Common myeloid progenitor, CD34-positive (primary cell): ENCODE data around the gene TCP11. TPM values are rescaled to one million over a fixed set of nuclear protein-coding genes. Genes with fewer than 3 reads are reported as not detected.

Experiments used
- CTCF ChIA-PET: fragments of 350-600 bp; sonication (Branson Sonifier 250); formaldehyde crosslinking; loops from one replicate; lab custom pipeline; 2021; ENCODE audit warnings: antibody characterized with exemption; lab: Charles Lee
- POLR2A ChIA-PET: fragments of 350-600 bp; sonication (Branson Sonifier 250); formaldehyde crosslinking; loops from one replicate; lab custom pipeline; 2021; ENCODE audit warnings: antibody characterized with exemption; lab: Charles Lee
- DNase-seq, 3 donors: peaks; one replicate each; pipeline versions ENCODE4 v3.0.0 to v3.0.0-alpha.2; 2013
- H3K27ac ChIP-seq, 2 experiments: 1 replicate in 1 of 2; 2 replicates in 1 of 2; pipeline ENCODE4 v1.7.0; 2013; ENCODE audit warnings: inconsistent platforms in 2 of 2, low read length in 2 of 2, mild to moderate bottlenecking in 2 of 2, low read depth in 1 of 2, moderate library complexity in 1 of 2; ENCODE audit not compliant: severe bottlenecking in 2 of 2, insufficient read depth in 1 of 2, poor library complexity in 1 of 2
- H3K27me3 ChIP-seq, 5 experiments: replicated peaks in 2 of 5; 1 replicate in 3 of 5; 2 replicates in 2 of 5; pipeline versions ENCODE4 v1.6.1 to v1.7.0; 2013; ENCODE audit warnings: low read length in 4 of 5, mild to moderate bottlenecking in 2 of 5, moderate library complexity in 2 of 5, inconsistent platforms in 1 of 5; ENCODE audit not compliant: insufficient read depth in 5 of 5, control insufficient read depth in 4 of 5
- H3K36me3 ChIP-seq, 4 experiments: 1 replicate in 2 of 4; 2 replicates in 2 of 4; pipeline versions ENCODE4 v1.6.1 to v1.7.0; 2013; ENCODE audit warnings: low read length in 3 of 4, control low read depth in 1 of 4, mild to moderate bottlenecking in 1 of 4; ENCODE audit not compliant: control insufficient read depth in 4 of 4, insufficient read depth in 4 of 4
- H3K4me1 ChIP-seq, 4 experiments: 1 replicate in 3 of 4; 2 replicates in 1 of 4; pipeline versions ENCODE4 v1.6.1 to v1.7.1; 2013; ENCODE audit warnings: low read length in 3 of 4, mild to moderate bottlenecking in 3 of 4, control low read depth in 1 of 4, inconsistent platforms in 1 of 4, moderate library complexity in 1 of 4; ENCODE audit not compliant: control insufficient read depth in 4 of 4, insufficient read depth in 4 of 4; ENCODE audit errors: control extremely low read depth in 1 of 4
- H3K4me3 ChIP-seq, 7 experiments: 1 replicate in 4 of 7; 2 replicates in 3 of 7; pipeline versions ENCODE4 v1.5.1 to v1.7.0; 2013; ENCODE audit warnings: mild to moderate bottlenecking in 7 of 7, low read length in 6 of 7, moderate library complexity in 6 of 7, inconsistent platforms in 2 of 7, low read depth in 2 of 7, control low read depth in 1 of 7; ENCODE audit not compliant: insufficient read depth in 4 of 7, control insufficient read depth in 1 of 7; ENCODE audit errors: extremely low read depth in 1 of 7
- H3K9me3 ChIP-seq, 5 experiments: 1 replicate in 4 of 5; 2 replicates in 1 of 5; pipeline versions ENCODE4 v1.6.1 to v1.7.1; 2013; ENCODE audit warnings: low read length in 4 of 5, mild to moderate bottlenecking in 2 of 5, inconsistent platforms in 1 of 5, low read depth in 1 of 5, moderate library complexity in 1 of 5; ENCODE audit not compliant: control insufficient read depth in 4 of 5, insufficient read depth in 2 of 5; ENCODE audit errors: control extremely low read depth in 1 of 5
- WGBS: methylation state at CpG from one replicate; pipeline ENCODE4 v1.1.5; 2013; ENCODE audit not compliant: insufficient coverage; 5-methylcytosine and 5-hydroxymethylcytosine counted together
- polyA plus RNA-seq: library from polyadenylated mRNA; unstranded; fragments of 120-200 nt; gene quantifications from one replicate; pipeline ENCODE4 v1.2.1, GENCODE V29; 2013

The TCP11 gene
- polyA plus RNA-seq: 0.48 TPM

GRCh38 chr6:35141007-35141655 is at the start of gene TCP11:
Gene TCP11 (minus strand): TSS chr6:35141339. CDS start chr6:35140870, 469 bp downstream.
- Histone ChIP-seq H3K4me3 (peak within 1 kb of the TSS in 3 of 7 experiments; percentile 50 to 59 (median 55)), H3K4me1 (peaks cover 0 to 21% (median 13%) of the 10 kb centered on the region in 4 experiments), H3K27ac (no peak within 1 kb of the TSS), H3K36me3 (no peaks in the 10 kb centered on the region), H3K27me3 (no peaks in the 10 kb centered on the region), H3K9me3 (no peaks in the 10 kb centered on the region)
- peak; percentile 32 to 75 (median 68) for DNase-seq
- 23% methylated on average over 58 of the region's 69 CpGs for WGBS
- ChIA-PET CTCF (interaction anchor here (1.0 to 5.7 kb wide), 3 partner anchors 148 to 161 kb away, joined by 3 to 95 read pairs (median 7); no protein-coding TSS in a partner anchor), POLR2A (no interaction called here)

DNA sequence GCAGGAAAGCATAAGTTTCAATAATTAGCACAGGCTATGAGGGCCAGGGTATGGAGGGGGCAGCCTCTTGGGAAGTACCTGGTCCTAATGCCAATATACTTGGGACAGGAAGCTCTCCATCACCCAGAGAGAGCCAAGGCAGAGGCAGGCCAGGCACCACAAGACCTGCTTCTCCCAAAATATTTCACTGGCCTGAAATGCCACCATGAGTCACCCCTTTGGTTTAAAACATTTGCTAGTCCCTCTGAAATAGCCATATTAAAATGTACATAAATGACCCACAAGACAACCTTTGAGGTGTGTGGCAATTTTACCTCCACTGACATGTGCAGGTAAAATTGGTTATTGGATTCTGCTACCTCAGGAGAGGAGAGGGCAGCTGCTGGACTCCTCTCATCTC is 49.2 kb upstream of the TCP11 start:
- Histone ChIP-seq H3K27me3 (peaks cover 0 to 7% (median 0%) of the 10 kb centered on the region in 5 experiments), H3K27ac (no peak overlapping the region), H3K4me3 (no peak overlapping the region), H3K4me1 (no peaks in the 10 kb centered on the region), H3K36me3 (no peaks in the 10 kb centered on the region), H3K9me3 (no peaks in the 10 kb centered on the region)
- DNase-seq: no peak
- ChIA-PET CTCF (interaction anchor here (1.8 to 2.4 kb wide), 3 partner anchors 13 to 17 kb away, joined by 4 to 7 read pairs (median 6); no protein-coding TSS in a partner anchor), POLR2A (interaction anchor here (0.6 kb wide), 1 partner anchor 15 kb away, joined by 3 read pairs; no protein-coding TSS in a partner anchor)

DNA sequence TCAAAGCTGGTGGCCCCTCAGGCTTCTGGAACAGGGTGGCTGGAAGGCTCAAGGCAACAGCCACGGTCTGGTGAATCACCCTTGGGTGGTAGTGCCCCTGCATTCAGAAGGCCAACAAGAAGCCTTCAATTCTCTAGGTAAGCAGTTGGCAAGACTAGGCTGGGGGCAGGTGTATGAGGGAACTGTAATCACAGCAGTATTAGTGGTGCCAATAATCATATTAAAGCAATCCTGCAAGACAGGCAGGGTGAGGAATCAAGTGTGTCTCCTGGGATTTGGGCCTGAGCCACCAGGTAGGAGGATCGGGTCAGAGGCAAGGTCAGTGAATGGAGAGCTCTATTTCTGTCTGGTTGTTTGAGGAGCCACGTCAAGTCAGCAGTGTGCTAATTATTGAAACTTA is 47.7 kb upstream of the TCP11 start:
- CTCF ChIA-PET: interaction anchor here (0.9 to 1.4 kb wide), 2 partner anchors 15 to 42 kb away, joined by 3 to 4 read pairs; no protein-coding TSS in a partner anchor

GRCh38 chr6:35186571-35186970 is 45.4 kb upstream of the TCP11 start:
- H3K4me1 ChIP-seq: peaks cover 0 to 3% (median 0%) of the 10 kb centered on the region in 4 experiments
- no peak overlapping the region for H3K27ac ChIP-seq
- H3K36me3 ChIP-seq: no peaks in the 10 kb centered on the region
- ChIA-PET CTCF (interaction anchor here (0.5 to 2.2 kb wide), 3 partner anchors 54 to 129 kb away, joined by 3 to 7 read pairs (median 5); no protein-coding TSS in a partner anchor), POLR2A (interaction anchor here (0.7 kb wide), 1 partner anchor 15 kb away, joined by 3 read pairs; no protein-coding TSS in a partner anchor)
- no peaks in the 10 kb centered on the region for H3K9me3 ChIP-seq
- 100% methylated on average over 1 of the region's 2 CpGs for WGBS
- H3K4me3 ChIP-seq: no peak overlapping the region
- H3K27me3 ChIP-seq: peaks cover 0 to 10% (median 5%) of the 10 kb centered on the region in 5 experiments
- DNase-seq: no peak

More for the DNA sequence above, 47.7 kb upstream of the TCP11 start:
- DNase-seq: no peak
- Histone ChIP-seq H3K27me3 (peaks cover 0 to 7% (median 0%) of the 10 kb centered on the region in 5 experiments), H3K4me3 (no peak overlapping the region), H3K27ac (no peak overlapping the region), H3K9me3 (no peaks in the 10 kb centered on the region), H3K4me1 (peaks cover 0 to 3% (median 0%) of the 10 kb centered on the region in 4 experiments), H3K36me3 (no peaks in the 10 kb centered on the region)
- POLR2A ChIA-PET: no interaction called here
- WGBS: 100% methylated on average over 1 of the region's 3 CpGs

DNA sequence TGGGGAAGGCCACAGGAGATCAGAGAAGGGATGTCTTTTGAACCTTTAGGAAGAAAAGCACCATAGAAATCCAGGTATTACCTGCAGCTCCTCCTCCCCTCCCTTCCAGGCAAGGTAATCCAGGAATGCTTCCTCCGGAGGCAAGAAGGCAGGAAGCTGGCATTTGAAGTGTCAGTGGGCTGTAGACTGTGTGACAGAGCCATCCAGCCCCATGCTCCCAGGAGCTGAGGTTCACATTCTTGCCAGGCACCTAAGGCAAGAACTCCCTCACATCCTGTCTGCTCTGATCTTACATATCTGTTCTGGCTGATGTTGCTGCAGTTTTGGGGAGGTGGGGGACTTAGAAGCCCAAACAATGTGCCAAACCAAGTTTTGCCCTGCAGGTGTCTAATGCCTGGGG is 44.8 kb upstream of the TCP11 start:
- DNase-seq: no peak
- peaks cover 0 to 3% (median 0%) of the 10 kb centered on the region in 4 experiments for H3K4me1 ChIP-seq
- H3K27ac ChIP-seq: no peak overlapping the region
- peaks cover 0 to 10% (median 5%) of the 10 kb centered on the region in 5 experiments for H3K27me3 ChIP-seq
- no peaks in the 10 kb centered on the region for H3K36me3 ChIP-seq
- CTCF ChIA-PET: interaction anchor here (0.5 to 2.2 kb wide), 2 partner anchors 54 to 130 kb away, joined by 3 to 5 read pairs; no protein-coding TSS in a partner anchor
- POLR2A ChIA-PET: interaction anchor here (0.7 kb wide), 1 partner anchor 14 kb away, joined by 3 read pairs; no protein-coding TSS in a partner anchor
- WGBS: no CpG with 5 or more reads among the region's 1 CpG
- no peaks in the 10 kb centered on the region for H3K9me3 ChIP-seq
- H3K4me3 ChIP-seq: no peak overlapping the region

GRCh38 chr6:35185302-35185681 is 44.2 kb upstream of the TCP11 start:
- DNase-seq: no peak
- WGBS: 50% methylated on average over 3 of the region's 6 CpGs
- no peaks in the 10 kb centered on the region for H3K9me3 ChIP-seq
- peaks cover 0 to 3% (median 0%) of the 10 kb centered on the region in 4 experiments for H3K4me1 ChIP-seq
- no peak overlapping the region for H3K4me3 ChIP-seq
- CTCF ChIA-PET: interaction anchor here (2.2 kb wide), 1 partner anchor 55 kb away, joined by 5 read pairs; no protein-coding TSS in a partner anchor
- no peaks in the 10 kb centered on the region for H3K36me3 ChIP-seq
- POLR2A ChIA-PET: no interaction called here
- H3K27ac ChIP-seq: no peak overlapping the region
- H3K27me3 ChIP-seq: peaks cover 0 to 10% (median 5%) of the 10 kb centered on the region in 5 experiments
